CD4-positive, alpha-beta T cell treated with Interferon gamma for 1 hour (primary cell): ENCODE results near the gene MED29.

Source experiments
- DNase-seq: peaks from one replicate; pipeline ENCODE4 v3.0.0-alpha.2; 2020

MED29 gene

GRCh38 chr19:39412100-39412866 lies 21.1 kb downstream of the MED29 start, which contains the start of gene PLEKHG2:
PLEKHG2 (plus strand) TSS chr19:39412669; CDS start chr19:39414087, 1,418 bp downstream.
- DNase-seq: peak; percentile 98

DNA sequence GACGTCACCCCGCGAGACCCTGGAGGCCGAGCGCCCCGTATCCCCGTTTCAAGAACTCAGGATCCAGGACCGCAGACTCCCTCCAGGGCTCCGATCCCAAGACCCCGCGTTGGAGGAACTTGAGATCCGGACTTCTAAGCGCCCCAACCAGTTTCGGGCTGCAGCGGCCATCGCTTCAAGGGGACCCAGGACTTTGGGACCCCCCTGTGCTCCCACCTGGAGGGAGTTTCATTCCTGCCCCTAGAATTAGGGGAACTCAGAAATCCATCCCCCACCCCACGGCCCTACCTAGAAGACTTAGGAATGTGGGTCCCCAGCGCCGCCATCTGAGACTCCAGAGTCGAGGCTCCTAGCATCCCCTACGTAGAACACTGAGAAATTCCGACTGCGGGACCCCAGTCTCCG lies 21.7 kb downstream of the MED29 start:
- no peak for DNase-seq

DNA sequence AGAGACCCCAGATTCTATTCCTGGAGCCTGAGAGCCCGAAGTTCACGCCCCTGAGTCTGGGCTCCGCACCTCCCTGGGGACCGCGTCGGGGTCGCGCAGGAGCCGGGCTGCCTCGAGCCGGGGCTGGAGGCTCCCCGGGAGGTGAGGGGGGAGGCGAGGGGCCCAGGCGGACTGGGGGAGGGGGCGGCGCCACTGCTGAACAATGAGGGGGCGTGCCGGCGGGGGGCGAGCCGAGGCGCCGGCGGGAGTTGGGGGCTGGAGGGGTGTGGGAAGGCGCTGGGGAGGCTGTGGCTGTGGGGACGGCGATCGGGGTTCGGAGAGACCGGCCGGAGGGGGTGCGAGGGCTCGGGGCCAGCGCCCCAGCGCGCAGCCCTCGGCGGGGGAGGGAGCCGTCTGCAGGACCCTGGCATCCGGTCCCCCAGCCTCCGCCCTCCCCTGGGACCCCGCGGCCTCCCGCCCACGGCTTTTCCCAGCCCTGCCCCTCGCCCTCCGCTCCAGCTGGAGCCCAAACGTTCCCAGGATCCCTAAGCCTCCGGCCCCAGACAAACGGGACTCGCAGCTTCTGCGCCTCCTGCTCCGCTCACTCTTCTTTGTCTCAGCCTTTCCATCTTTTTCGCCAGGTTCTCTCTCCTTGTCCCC lies 22.2 kb downstream of the MED29 start:
- peak; percentile 47 for DNase-seq

DNA sequence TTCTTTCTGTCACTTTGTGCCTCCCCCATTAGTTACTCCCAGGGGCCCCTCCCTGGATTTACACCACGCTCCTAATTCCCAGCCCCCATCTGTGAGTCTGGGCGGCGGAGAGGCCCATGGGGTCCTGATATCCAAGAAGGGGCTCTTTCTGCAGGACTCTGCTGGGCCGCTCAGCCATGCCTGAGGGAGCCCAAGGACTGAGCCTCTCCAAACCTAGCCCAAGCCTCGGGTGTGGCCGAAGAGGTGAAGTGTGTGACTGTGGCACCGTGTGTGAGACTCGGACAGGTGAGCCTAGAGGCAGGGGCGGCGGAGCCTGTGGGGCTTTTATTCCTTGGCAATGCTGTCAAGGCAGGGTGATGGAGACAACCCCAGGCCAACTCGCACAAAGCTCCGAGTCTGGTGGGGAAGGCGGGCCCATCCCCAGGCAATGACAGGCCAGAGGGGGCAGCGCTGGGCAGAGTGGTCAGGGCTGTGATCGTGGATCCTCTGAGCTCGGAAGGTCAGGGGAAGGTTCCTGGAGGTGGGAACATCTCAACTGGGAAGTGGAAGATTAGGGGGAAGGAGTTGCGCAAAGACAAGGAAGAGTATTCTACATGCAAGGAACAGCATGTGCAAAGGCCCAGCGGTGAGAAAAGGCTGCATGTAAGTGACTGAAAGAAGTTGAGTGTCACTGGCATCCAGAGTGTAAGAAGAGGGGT lies 22.9 kb downstream of the MED29 start:
- no peak for DNase-seq

DNA sequence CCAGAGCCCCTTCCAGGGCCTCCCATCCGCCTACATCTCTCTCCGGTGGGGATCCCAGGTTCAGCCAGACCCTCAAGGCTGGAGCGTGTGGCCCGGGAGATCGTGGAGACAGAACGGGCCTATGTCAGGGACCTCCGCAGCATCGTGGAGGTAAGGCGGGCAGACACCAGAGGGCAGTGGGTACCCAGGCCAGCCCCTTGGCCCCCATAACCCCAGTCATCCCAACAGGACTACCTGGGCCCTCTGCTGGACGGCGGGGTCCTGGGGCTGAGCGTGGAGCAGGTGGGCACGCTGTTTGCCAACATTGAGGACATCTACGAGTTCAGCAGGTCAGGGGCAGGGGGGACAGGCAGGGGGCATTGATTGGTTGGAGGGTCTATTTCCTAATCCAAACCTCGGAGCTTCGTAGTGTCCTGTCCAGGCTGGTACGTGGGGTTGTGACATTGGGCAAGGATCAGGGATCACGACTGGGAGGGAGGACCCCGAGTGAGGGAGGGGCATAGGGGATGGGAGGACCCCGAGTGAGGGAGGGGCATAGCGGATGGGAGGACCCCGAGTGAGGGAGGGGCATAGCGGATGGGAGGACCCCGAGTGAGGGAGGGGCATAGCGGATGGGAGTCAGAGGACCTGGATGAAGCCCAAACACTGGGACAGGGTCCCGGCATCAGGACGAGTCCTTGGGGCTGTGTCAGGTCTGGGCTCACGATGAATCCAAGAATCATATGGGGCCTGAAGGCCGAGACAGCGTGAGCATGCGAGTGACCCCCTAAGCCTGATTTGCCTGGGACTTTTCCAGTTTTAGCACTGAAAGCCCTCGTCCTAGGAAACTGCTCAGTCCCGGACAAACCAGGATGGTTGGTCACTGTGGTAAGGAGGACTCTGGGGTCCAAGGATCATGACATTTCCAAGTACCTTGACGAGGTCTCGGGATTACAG lies 24.2 kb downstream of the MED29 start:
- no peak for DNase-seq

- DNase-seq: no peak
These were observed 25.3 kb downstream of the MED29 start for GRCh38 chr19:39416152-39417120.

- no peak for DNase-seq
These were observed 26.4 kb downstream of the MED29 start for GRCh38 chr19:39417463-39418181.

DNA sequence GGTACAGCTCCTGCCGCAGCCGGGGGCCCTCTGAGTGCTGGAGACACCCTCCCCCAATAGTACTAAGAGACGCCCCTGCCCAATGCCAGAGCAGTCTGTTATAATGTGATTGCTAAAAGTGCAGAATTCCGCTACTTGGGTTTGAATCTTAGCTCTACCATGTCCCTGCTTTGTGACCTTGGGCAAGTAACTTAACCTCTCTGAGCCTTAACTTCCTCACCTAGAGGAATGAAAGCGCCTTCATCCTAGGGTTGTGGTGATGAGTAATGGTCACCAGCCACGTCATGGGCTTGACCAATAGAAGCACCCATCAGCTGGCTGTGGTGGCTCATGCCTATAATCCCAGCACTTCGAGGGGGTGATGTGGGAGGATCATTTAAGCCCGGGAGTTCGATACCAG lies 27.8 kb downstream of the MED29 start:
- no peak for DNase-seq

DNA sequence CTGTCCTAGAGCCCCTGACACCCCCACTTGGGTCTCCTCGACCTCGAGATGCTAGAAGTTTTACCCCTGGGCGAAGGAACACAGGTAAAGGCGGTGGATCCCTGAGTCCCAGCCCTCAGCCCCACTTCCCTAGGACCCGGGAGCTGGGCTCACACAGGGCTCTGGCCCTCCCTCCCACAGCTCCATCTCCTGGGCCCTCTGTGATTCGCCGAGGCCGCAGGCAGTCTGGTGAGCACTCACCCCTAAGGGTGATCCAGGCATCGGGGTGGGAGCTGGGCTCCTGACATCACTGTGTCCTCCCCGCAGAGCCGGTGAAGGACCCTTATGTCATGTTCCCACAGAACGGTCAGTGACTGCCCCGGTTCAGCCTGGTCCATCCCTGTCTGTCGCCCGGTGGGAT lies 29.6 kb downstream of the MED29 start:
- no peak for DNase-seq

DNA sequence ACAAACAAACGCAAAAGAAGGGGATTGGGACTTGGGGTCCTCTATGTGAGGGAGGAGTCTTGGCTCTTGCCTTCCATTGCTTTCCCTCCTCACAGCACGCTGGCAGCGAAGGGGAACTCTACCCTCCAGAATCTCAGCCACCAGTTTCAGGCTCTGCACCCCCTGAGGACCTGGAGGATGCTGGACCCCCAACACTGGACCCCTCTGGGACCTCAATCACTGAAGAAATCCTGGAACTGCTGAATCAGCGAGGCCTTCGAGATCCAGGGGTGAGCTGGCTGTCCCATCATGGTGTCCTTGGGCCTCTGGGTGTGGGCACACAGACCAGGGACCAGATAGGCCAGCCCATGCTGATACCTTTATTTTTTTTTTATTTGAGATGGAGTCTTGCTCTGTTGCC lies 30.8 kb downstream of the MED29 start:
- DNase-seq: no peak

DNA sequence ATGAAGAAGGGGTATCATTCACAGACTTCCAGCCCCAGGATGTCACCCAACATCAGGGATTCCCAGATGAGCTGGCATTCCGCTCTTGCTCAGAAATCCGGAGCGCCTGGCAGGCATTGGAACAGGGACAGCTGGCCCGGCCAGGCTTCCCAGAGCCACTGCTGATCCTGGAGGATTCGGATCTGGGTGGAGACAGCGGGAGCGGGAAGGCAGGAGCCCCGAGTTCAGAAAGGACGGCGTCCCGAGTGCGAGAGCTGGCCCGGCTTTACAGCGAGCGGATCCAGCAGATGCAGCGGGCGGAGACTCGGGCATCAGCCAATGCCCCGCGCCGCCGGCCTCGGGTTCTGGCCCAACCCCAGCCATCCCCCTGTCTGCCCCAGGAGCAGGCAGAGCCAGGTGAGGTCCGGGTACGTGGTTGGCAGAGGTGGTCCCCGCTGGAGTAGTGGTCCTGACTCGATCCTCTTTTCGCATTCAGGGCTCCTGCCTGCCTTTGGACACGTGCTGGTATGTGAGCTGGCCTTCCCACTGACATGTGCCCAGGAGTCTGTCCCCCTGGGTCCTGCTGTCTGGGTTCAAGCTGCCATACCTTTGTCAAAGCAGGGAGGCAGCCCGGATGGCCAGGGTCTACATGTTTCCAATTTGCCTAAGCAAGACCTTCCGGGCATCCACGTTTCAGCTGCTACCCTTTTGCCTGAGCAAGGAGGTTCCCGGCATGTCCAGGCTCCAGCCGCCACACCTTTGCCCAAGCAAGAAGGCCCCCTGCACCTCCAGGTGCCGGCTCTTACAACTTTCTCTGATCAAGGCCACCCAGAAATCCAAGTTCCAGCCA lies 32.3 kb downstream of the MED29 start:
- DNase-seq: no peak

GRCh38 chr19:39424934-39425333 lies 33.8 kb downstream of the MED29 start:
- no peak for DNase-seq

DNA sequence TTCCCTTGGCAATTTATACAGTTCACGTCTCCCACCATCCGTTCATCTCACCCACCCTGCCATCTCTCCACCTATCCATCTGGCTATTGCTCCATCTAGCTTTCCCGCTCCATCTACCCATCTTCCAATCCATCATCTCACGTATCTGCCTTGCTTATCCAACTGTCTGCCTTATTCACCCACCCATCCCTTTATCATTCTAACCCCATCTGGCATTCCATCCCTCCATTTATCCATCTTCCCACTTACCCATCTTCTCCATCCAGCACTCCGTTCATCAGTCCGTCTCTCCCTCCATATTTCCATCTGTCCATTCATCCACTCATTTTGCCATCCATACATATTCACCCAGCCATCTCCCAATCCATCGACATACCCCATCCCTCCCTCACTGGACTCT lies 34.6 kb downstream of the MED29 start:
- no peak for DNase-seq

DNA sequence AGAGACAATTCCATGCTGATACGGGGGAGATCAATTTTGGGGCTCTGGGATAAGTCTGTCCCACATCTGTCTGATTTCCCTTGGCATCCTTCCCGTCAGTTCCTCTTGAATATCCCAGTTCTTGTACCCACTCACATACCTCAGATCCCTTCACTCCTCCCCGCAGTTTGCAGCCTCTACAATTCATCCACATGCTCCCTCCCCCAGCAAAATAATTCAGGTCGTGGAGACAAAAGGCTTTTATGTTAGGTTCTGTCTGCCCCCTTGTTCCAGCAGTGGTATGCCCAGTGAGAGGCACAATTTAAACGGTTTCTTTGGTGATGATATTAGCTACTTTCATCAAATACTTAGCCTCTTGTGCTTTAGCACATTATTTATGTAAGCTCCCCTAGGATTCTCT lies 35.0 kb downstream of the MED29 start:
- DNase-seq: no peak

DNA sequence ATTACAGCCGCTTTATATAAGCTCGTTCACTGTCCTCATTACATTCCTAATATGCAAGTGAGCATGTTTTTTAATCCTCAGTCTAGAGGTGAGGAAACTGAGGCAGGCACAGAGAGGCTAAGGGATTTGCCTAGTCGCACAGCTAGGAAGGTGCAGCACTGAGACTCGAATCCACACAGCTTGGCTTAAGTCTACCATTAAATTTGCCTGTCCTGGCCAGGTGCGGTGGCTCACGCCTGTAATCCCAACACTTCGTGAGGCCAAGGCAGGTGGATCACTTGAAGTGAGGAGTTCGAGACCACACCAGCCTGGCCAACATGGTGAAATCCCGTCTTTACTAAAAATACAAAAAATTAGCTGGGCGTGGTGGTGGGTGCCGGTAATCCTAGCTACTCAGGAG lies 36.5 kb downstream of the MED29 start:
- DNase-seq: no peak

GRCh38 chr19:39428283-39429112 lies 37.3 kb downstream of the MED29 start:
- no peak for DNase-seq

DNA sequence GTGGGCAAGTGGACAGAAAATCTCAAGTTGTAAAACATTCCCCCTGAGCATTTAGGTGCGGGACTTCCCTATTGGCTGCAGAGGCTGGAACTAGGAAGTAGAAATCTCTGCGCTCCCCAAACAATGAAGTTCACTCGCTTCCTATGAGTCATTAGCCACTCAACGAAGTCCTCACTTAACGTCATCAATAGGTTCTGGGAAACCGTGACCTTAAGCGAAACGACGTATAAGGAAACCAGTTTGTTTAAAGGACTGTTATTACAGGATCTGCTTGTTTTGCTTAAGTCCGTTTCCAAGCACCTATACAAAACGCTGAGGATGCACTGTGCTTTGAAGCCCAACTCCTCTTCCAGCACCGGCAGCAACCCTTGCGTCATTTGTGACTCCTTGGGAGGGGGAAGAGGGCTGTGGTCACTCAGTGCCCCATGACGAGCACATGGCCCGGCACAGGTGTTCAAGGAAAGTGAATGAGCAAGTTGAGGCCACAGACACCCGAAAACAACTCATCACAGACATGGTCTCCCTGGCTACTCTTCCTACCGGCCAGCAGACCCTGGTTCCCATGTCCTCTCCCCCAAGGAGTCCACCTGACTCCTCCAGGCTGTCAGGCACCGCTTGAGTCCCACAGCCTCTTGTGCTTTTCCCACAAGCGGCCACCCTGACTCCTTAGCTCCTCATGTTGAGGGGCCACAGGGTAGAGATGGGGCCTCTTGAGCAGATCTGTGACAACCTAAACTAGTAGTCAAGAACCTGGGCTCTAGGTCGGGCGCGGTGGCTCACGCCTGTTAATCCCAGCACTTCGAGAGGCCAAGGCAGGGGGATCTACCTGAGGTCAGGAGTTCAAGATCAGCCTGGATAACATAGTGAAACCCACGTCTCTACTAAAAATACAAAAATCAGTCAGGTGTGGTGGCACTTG lies 39.8 kb downstream of the MED29 start:
- peak; percentile 89 for DNase-seq

DNA sequence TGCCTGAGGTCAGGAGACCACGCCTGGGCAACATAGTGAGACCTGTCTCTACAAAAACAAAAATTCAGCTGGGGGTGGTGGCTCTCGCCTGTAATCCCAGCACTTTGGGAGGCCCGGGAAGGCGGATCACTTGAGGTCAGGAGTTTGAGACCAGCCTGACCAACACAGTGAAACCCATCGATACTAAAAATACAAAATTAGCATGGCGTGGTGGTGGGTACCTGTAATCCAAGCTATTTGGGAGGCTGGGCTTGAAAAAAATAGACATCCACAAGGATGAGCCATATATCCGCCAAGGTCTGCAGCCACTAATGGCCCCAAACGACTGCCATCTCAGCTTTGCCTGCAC lies 41.5 kb downstream of the MED29 start:
- no peak for DNase-seq
